Hepatocyte (in vitro differentiated cells): ENCODE results near the gene MARCHF2. TPM values are rescaled to one million over a fixed set of nuclear protein-coding genes. Genes with fewer than 3 reads are reported as not detected.

Experiments used
- DNase-seq: peaks from one replicate; pipeline ENCODE4 v3.0.0-alpha.2; 2016; ENCODE audit warnings: low spot score
- H2AFZ ChIP-seq: fragments of 200-600 bp; sonication (generic); 2 replicates; pipeline ENCODE4 v1.6.0; 2016; ENCODE audit warnings: antibody characterized with exemption, mild to moderate bottlenecking
- H3K27ac ChIP-seq: fragments of 200-600 bp; sonication (generic); 2 replicates; pipeline ENCODE4 v1.5.1; 2016; ENCODE audit warnings: mild to moderate bottlenecking
- H3K27me3 ChIP-seq: fragments of 200-600 bp; sonication (generic); 2 replicates; pipeline ENCODE4 v1.6.1; 2016
- H3K36me3 ChIP-seq: fragments of 200-600 bp; sonication (generic); replicated peaks from 2 replicates; pipeline ENCODE4 v1.5.1; 2016; ENCODE audit warnings: low read depth; ENCODE audit not compliant: insufficient read depth
- H3K4me1 ChIP-seq: fragments of 200-600 bp; sonication (generic); 2 replicates; pipeline ENCODE4 v1.5.1; 2016; ENCODE audit warnings: mild to moderate bottlenecking, moderate library complexity; ENCODE audit not compliant: insufficient read depth
- H3K4me2 ChIP-seq: fragments of 200-600 bp; sonication (generic); 2 replicates; pipeline ENCODE4 v1.6.0; 2016
- H3K4me3 ChIP-seq: fragments of 200-600 bp; sonication (generic); 2 replicates; pipeline ENCODE4 v1.5.1; 2016; ENCODE audit warnings: mild to moderate bottlenecking
- H3K79me2 ChIP-seq: fragments of 200-600 bp; sonication (generic); 2 replicates; pipeline ENCODE4 v1.6.0; 2017; ENCODE audit warnings: mild to moderate bottlenecking
- H3K9me2 ChIP-seq: fragments of 200-600 bp; sonication (generic); replicated peaks from 2 replicates; pipeline ENCODE4 v1.6.0; 2017; ENCODE audit warnings: mild to moderate bottlenecking; ENCODE audit not compliant: insufficient read depth
- H3K9me3 ChIP-seq: fragments of 200-600 bp; sonication (generic); 2 replicates; pipeline ENCODE4 v1.5.1; 2016; ENCODE audit warnings: low read depth, mild to moderate bottlenecking
- H4K20me1 ChIP-seq: fragments of 200-600 bp; sonication (generic); 2 replicates; pipeline ENCODE4 v1.6.0; 2016; ENCODE audit warnings: mild to moderate bottlenecking; ENCODE audit not compliant: insufficient read depth, poor library complexity, severe bottlenecking
- EZH2 ChIP-seq: fragments of 200-600 bp; sonication (generic); IDR thresholded peaks from 2 replicates; pipeline ENCODE4 v1.6.1; 2016; ENCODE audit warnings: antibody characterized with exemption, mild to moderate bottlenecking, borderline replicate concordance
- EZH2phosphoT487 ChIP-seq: fragments of 200-600 bp; sonication (generic); IDR thresholded peaks from one replicate; pipeline ENCODE4 v1.6.1; 2018; ENCODE audit warnings: antibody characterized with exemption, mild to moderate bottlenecking, low read depth, moderate library complexity; ENCODE audit not compliant: unreplicated experiment, severe bottlenecking
- WGBS: methylation state at CpG from one replicate; pipeline ENCODE4 v1.1.6; 2016; ENCODE audit warnings: low lambda C conversion rate; ENCODE audit errors: missing lambda C conversion rate; 5-methylcytosine and 5-hydroxymethylcytosine counted together
- polyA plus RNA-seq: library from polyadenylated mRNA; unstranded; fragments of >200 nt; fragmentation: Nextera tagmentation; extraction: Ambion mirVana; gene quantifications from 2 replicates; pipeline ENCODE4 v1.2.1, GENCODE V29; 2016
- total RNA-seq: library from RNA; depleted of rRNA; stranded (reverse); fragments of >200 nt; gene quantifications from 2 replicates; pipeline ENCODE4 v1.2.3, GENCODE V29; 2014
- TF ChIP-seq, protein P1 (sequence below): fragments of 200-600 bp; sonication (generic); IDR thresholded peaks from 2 replicates; pipeline ENCODE4 v1.5.1; 2016; ENCODE audit warnings: antibody characterized with exemption, mild to moderate bottlenecking; ENCODE audit not compliant: poor library complexity

MARCHF2 gene
- total and polyA plus RNA-seq, 2 experiments from 2014 or later = 38.5 to 73.5 TPM

DNA sequence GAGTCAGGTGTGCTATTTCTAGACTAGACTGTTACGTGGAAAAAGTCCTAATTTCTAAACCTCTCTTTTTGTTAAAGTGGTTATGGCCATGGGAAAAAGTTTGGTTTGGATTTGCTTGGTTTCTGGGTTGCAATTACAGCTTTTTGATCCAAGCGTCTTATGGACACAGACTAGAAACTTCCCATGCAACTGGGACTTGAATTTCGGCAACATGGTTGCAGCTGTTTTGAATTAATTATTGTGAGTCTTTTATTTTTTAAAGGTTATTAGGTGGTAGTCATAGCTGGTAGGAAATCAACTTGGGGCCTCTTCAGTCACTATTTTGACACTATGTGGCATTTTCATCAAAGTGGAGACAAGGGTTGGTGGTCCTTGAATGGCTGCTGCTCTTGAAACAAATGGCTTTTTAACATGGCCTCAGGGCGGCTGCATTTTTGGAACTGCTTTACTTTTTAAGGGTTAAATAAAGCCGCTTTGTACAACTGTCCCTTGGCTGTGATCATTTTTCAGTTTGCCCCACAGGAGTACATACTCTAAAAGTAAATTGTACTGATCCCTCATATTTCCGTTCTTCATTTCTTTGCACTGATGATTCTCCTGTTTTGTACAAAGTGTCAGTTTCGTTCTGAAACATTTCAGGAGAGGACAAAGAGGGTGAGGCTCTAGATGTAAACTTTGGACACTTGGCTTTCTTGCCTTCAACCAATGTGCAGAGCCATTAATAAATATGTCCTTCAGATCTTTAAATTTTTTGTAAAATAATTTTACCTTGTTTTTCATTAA lies 47.6 kb downstream of the MARCHF2 start:
- Histone ChIP-seq H3K27ac (peak overlapping the region; percentile 47), H3K9me3 (no peaks in the 10 kb centered on the region), H3K36me3 (peaks cover 6% of the 10 kb centered on the region), H2AFZ (no peak overlapping the region), H3K4me2 (peak overlapping the region; percentile 47), H3K9me2 (no peaks in the 10 kb centered on the region), H3K4me3 (no peak overlapping the region), H3K27me3 (no peaks in the 10 kb centered on the region), H3K79me2 (peaks cover 100% of the 10 kb centered on the region), H3K4me1 (peaks cover 49% of the 10 kb centered on the region), H4K20me1 (peaks cover 100% of the 10 kb centered on the region)
- TF ChIP-seq EZH2phosphoT487 (no peak), EZH2 (no peak)
- TF ChIP-seq, protein P1, sequence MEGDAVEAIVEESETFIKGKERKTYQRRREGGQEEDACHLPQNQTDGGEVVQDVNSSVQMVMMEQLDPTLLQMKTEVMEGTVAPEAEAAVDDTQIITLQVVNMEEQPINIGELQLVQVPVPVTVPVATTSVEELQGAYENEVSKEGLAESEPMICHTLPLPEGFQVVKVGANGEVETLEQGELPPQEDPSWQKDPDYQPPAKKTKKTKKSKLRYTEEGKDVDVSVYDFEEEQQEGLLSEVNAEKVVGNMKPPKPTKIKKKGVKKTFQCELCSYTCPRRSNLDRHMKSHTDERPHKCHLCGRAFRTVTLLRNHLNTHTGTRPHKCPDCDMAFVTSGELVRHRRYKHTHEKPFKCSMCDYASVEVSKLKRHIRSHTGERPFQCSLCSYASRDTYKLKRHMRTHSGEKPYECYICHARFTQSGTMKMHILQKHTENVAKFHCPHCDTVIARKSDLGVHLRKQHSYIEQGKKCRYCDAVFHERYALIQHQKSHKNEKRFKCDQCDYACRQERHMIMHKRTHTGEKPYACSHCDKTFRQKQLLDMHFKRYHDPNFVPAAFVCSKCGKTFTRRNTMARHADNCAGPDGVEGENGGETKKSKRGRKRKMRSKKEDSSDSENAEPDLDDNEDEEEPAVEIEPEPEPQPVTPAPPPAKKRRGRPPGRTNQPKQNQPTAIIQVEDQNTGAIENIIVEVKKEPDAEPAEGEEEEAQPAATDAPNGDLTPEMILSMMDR = no peak
- DNase-seq = no peak
- WGBS = 74% methylated on average over 7 of the region's 7 CpGs

DNA sequence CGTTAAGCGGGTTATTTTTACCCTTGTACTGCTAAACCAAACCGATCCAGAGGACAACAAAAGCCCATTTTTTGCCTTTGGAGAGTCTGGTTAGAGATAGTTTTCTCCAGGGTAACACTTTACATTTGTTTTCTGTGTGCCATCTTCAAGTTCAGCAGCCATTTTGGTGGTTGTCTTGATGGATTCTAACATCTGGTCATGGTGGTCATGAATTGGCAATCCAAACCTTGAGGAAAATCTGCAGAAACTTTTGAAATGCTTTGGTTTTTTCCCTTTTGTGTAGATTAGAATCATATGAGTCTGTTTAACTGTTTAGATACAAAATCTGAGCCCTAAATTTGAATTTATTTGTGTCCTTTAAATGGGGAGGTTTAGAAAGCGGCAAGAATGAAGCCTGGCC lies 48.3 kb downstream of the MARCHF2 start:
- Histone ChIP-seq H3K27me3 (no peaks in the 10 kb centered on the region), H2AFZ (no peak overlapping the region), H3K79me2 (peaks cover 100% of the 10 kb centered on the region), H3K9me3 (no peaks in the 10 kb centered on the region), H3K27ac (no peak overlapping the region), H4K20me1 (peaks cover 99% of the 10 kb centered on the region), H3K36me3 (peaks cover 6% of the 10 kb centered on the region), H3K4me3 (no peak overlapping the region), H3K4me2 (peak overlapping the region; percentile 24), H3K9me2 (no peaks in the 10 kb centered on the region), H3K4me1 (peaks cover 49% of the 10 kb centered on the region)
- TF ChIP-seq, protein P1 = no peak
- TF ChIP-seq EZH2 (no peak), EZH2phosphoT487 (no peak)
- DNase-seq = no peak
- WGBS = 95% methylated on average over 4 of the region's 4 CpGs

DNA sequence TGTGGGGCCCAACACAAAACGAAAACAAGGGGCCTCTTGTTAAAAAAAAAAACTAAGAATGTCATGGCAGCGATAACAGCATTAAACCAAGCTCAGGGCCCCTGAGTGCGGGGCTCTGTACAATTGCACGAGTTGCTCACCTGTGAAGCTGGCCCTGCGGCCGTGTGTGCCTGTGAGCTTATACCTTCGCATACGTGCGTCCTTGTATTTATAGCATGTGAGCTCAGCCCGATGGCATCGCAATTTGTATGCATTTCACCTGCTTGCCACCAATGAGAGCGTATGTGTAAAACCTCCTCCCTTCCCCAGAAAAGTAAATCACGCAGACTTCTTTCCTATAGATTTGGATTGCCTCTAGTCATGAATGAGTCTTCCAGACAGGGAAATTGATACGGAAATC lies 48.8 kb downstream of the MARCHF2 start:
- Histone ChIP-seq H3K4me1 (peaks cover 47% of the 10 kb centered on the region), H3K79me2 (peaks cover 100% of the 10 kb centered on the region), H3K27me3 (no peaks in the 10 kb centered on the region), H2AFZ (no peak overlapping the region), H3K9me3 (no peaks in the 10 kb centered on the region), H3K27ac (no peak overlapping the region), H3K4me3 (no peak overlapping the region), H3K4me2 (no peak overlapping the region), H4K20me1 (peaks cover 96% of the 10 kb centered on the region), H3K9me2 (no peaks in the 10 kb centered on the region), H3K36me3 (peaks cover 7% of the 10 kb centered on the region)
- no peak for DNase-seq
- WGBS = 89% methylated on average over 14 of the region's 14 CpGs
- TF ChIP-seq EZH2phosphoT487 (no peak), EZH2 (no peak)
- TF ChIP-seq, protein P1 = no peak
